KMS-11 (cell line): ENCODE measurements around the gene RPH3AL.

Source experiments
- H2AFZ ChIP-seq: fragments of 200-600 bp; sonication (generic); 2 replicates; pipeline ENCODE4 v1.6.1; 2016; ENCODE audit warnings: antibody characterized with exemption, mixed run types, low read depth
- H3K27ac ChIP-seq: fragments of 200-600 bp; sonication (generic); 2 replicates; pipeline ENCODE4 v1.6.1; 2016; ENCODE audit warnings: mild to moderate bottlenecking, mixed run types
- H3K27me3 ChIP-seq: fragments of 200-600 bp; sonication (generic); 2 replicates; pipeline ENCODE4 v1.6.1; 2017; ENCODE audit warnings: mild to moderate bottlenecking, low read depth, mixed run types, moderate library complexity; ENCODE audit not compliant: insufficient read depth
- H3K36me3 ChIP-seq: fragments of 200-600 bp; sonication (generic); 2 replicates; pipeline ENCODE4 v1.6.1; 2017; ENCODE audit warnings: mild to moderate bottlenecking, mixed run types; ENCODE audit not compliant: insufficient read depth
- H3K4me1 ChIP-seq: fragments of 200-600 bp; sonication (generic); 2 replicates; pipeline ENCODE4 v1.6.1; 2016; ENCODE audit warnings: mild to moderate bottlenecking, low read depth, mixed run types; ENCODE audit not compliant: poor library complexity, severe bottlenecking
- H3K4me2 ChIP-seq: fragments of 200-600 bp; sonication (generic); 2 replicates; pipeline ENCODE4 v1.7.0; 2016; ENCODE audit warnings: mild to moderate bottlenecking, mixed run types
- H3K4me3 ChIP-seq: fragments of 200-600 bp; sonication (generic); IDR thresholded peaks from 2 replicates; pipeline ENCODE4 v1.6.1; 2017; ENCODE audit warnings: low read depth, low read length, mixed read lengths; ENCODE audit not compliant: insufficient read depth
- H3K79me2 ChIP-seq: fragments of 200-600 bp; sonication (generic); 2 replicates; pipeline ENCODE4 v1.6.1; 2016; ENCODE audit warnings: low read depth, mixed run types; ENCODE audit not compliant: insufficient read depth
- H3K9ac ChIP-seq: fragments of 200-600 bp; sonication (generic); 2 replicates; pipeline ENCODE4 v1.6.1; 2016; ENCODE audit warnings: mild to moderate bottlenecking, mixed run types
- H4K20me1 ChIP-seq: fragments of 200-600 bp; sonication (generic); 2 replicates; pipeline ENCODE4 v1.6.1; 2016; ENCODE audit warnings: mild to moderate bottlenecking, mixed run types; ENCODE audit not compliant: insufficient read depth
- CTCF ChIP-seq: fragments of 200-600 bp; sonication (generic); conservative IDR thresholded peaks from 2 replicates; pipeline ENCODE4 v1.6.1; 2017; ENCODE audit warnings: low read depth, mild to moderate bottlenecking, antibody characterized with exemption, low read length, moderate library complexity, mixed read lengths

The RPH3AL gene

DNA sequence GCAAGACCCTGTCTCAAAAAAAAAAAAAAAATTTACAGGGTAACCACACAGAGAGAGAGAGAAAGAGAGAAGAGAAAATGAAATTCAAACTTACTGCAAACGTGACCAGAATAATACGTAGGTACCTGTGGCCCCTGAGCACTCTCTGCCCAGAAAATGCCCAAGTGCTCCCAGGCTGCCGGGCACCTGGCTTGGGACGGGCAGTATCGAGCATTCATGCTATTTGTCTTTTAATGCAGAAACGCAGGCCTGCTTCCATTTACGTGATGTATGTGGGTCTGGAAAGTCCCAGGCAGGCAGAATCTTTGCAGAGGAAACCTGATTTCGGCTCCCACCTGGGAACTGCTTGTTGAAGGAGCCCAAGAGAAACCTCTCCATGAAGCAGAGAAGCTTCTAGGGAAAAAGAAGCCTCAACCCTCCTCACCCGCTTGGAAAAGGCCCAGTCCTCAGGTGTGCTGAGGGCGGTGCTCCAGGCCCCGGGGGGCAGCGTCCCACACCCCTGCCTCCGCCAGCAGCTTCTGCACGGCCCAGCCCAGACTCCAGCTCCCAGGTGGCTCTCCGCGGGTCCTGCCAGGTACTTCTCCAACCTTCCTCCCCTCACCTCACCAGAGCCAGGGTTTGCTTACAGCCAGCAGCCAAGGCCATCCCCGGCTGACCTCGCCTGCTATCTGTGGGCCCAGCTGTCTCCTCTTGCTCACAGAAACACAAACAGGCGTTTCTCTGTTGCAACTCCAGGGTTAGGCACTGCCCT, 14.0 kb downstream of the RPH3AL start:
- no peak overlapping the region for H2AFZ ChIP-seq
- no peaks in the 10 kb centered on the region for H3K4me1 ChIP-seq
- H3K4me2 ChIP-seq: no peak overlapping the region
- no peaks in the 10 kb centered on the region for H3K36me3 ChIP-seq
- H4K20me1 ChIP-seq: no peaks in the 10 kb centered on the region
- no peak overlapping the region for H3K4me3 ChIP-seq
- no peak overlapping the region for H3K27ac ChIP-seq
- TF ChIP-seq CTCF: no peak
- H3K27me3 ChIP-seq: no peaks in the 10 kb centered on the region
- no peak overlapping the region for H3K9ac ChIP-seq
- H3K79me2 ChIP-seq: no peaks in the 10 kb centered on the region

DNA sequence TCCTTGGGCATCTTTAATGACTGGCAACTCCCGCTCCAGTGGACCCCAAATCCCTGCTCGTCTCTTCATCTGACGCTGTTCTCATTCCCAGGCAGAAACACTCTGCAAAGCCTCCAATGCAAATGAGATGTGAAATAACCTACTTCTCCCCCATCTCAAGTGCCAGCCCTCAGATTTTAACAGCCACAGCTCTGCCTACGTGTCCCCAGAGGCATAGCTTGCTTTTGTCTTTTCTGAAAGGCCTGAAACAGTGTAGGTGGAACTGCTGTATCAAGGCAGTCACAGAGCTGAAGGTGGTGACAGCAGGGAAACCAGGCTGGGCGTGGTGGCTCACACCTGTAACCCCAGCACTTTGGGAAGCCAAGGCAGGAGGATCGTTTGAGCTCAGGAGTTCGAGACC, 14.7 kb downstream of the RPH3AL start:
- H4K20me1 ChIP-seq: no peaks in the 10 kb centered on the region
- H3K4me1 ChIP-seq: no peaks in the 10 kb centered on the region
- H3K4me3 ChIP-seq: no peak overlapping the region
- no peak overlapping the region for H3K27ac ChIP-seq
- no peak for TF ChIP-seq CTCF
- H3K4me2 ChIP-seq: no peak overlapping the region
- no peaks in the 10 kb centered on the region for H3K27me3 ChIP-seq
- H3K79me2 ChIP-seq: no peaks in the 10 kb centered on the region
- H3K9ac ChIP-seq: no peak overlapping the region
- H3K36me3 ChIP-seq: no peaks in the 10 kb centered on the region
- H2AFZ ChIP-seq: no peak overlapping the region

DNA sequence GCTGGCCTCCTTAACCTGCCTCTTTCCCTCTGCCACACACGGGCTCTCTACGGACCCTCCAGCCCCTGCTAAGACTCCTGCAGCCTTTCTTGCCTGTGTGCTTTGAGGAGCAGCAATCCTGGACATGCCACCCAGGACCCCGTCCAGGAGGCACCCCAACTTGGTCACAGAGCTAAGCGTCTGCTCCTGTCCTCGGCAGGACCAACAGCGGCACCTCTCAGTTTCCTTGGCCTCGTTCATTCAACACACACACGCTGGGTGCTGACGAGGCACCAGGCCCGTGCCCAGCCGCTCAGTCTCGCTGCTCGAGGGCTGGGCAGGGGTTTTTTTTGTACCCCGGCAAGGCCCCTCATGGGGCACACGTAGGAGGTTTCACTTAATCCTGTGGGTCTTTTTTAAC, 15.2 kb downstream of the RPH3AL start:
- Histone ChIP-seq H4K20me1 (no peaks in the 10 kb centered on the region), H3K4me3 (no peak overlapping the region), H3K4me2 (no peak overlapping the region), H3K27me3 (no peaks in the 10 kb centered on the region), H2AFZ (no peak overlapping the region), H3K36me3 (no peaks in the 10 kb centered on the region), H3K79me2 (no peaks in the 10 kb centered on the region), H3K9ac (no peak overlapping the region), H3K27ac (no peak overlapping the region), H3K4me1 (no peaks in the 10 kb centered on the region)
- TF ChIP-seq CTCF: no peak

- Histone ChIP-seq H3K36me3 (no peaks in the 10 kb centered on the region), H2AFZ (no peak overlapping the region), H3K9ac (no peak overlapping the region), H3K4me2 (no peak overlapping the region), H4K20me1 (no peaks in the 10 kb centered on the region), H3K4me3 (no peak overlapping the region), H3K4me1 (no peaks in the 10 kb centered on the region), H3K79me2 (no peaks in the 10 kb centered on the region), H3K27me3 (no peaks in the 10 kb centered on the region), H3K27ac (no peak overlapping the region)
- TF ChIP-seq CTCF: no peak
These were observed 15.6 kb downstream of the RPH3AL start for GRCh38 chr17:337022-337420.
